HCEC 1CT (cell line): ENCODE data around the gene MTR.

Source experiments
- DNase-seq: peaks from one replicate; pipeline ENCODE4 v3.0.0-alpha.2; 2017

Gene MTR

GRCh38 chr1:236785477-236785876 lies 9.6 kb upstream of the MTR start:
- no peak for DNase-seq

- DNase-seq = no peak
Measured at GRCh38 chr1:236786453-236786852, 8.6 kb upstream of the MTR start.

- no peak for DNase-seq
Measured at GRCh38 chr1:236794585-236795034, 482 bp upstream of the MTR start.

DNA sequence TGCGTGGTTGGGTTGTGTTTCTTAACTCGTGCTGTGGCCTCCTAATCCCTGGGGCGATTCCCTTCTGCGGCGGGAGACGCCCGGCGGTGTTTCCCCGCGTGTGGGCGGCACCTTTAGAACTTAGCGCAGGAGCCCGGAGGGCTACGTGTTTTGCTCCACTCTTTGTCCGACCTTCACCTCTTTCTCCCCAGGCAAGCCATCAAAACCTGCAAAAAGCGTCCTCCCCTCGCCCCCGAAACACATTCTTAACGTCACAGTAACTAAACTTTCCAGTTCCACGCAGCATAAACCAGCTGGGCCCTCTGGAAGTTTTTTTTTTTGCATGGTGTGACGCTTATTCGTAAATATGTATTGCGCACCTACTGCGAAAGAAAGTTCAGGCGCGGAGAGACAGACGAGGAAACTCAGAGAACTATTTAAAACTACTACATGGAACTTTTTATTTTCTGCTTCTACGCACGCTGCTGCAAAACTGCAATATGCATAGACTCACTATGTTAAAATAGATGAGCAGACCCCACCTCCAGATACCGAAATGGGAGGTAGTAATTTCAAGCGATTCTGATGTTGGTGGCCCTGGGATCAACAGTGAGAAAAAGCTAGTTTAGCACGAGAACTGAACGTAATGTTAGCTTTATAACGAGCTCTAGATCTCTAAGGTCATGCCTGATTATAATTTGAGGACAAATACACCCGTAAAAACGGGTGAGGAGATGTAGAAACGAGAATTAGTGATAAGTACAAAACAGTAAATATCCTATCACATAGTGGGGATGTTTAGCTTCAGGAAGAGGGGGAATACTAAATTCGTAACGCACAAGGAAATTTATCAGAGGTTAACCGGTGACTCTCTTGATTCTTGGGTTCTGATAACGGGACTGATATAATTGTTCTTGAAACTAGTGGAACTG lies 920 bp downstream of the MTR start:
- DNase-seq = peak; percentile 42

DNA sequence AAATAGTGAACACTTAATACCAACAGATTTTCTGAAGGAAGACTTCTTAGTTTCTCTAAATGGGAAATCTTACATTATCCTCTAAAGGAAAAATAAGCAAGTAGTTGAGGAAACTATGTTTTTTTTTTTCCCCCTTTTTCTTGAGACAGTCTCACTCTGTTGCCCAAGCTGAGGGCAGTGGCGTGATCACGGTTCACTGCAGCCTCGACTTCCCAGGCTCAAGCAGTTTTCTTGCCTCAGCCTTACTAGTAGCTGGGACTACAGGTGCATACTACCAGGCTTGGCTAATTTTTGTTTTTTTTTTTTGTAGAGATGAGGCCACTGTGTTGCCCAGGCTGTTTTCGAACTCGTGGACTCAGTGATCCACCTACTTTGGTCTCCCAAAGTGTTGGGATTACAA lies 3.9 kb downstream of the MTR start:
- no peak for DNase-seq

DNA sequence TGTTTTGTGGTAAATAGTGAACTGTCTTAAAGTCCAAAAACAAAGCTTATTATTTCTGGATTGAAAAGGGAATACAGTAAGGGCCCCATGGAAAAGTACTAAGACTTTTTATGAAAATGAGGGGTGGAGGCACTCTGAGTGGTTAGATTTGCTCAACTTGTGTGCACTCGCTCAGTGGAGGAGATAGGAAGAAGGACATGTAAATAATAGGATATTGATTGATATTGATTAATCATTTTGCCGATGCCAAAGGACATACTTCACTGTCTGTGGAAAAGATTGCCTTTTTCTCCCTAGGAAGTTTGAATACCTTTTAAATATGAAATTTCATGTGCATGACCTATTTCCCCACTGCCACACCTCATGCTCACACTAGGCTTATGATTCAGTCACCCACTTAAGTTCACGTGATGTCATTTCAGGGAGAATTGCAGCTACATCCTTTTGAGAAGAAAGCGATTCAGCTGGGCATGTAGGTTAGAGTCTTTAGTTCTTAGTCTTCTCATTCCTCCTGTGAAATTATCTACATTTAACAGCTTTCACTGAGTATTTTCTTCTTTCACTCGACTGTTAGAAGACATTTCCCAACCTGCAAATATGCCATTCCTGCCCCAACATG lies 5.0 kb downstream of the MTR start:
- no peak for DNase-seq

DNA sequence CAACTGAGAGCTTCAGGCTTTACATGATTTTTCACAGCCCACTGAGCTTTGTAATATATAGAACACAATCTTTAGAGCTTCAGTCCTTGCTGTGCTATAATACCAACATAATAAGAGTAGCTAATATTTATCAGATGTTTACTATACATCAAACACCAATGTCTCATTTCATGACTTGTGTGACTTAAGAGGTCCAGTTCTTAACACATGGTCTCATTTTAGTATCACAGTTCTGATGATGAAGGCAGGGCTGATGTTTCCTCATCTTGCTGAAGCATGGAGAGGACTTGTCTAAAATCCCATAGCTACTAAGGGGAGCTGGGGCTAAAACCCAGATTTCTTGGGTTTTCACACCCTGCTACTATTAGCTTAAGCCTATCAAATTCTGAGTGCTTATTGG lies 5.5 kb downstream of the MTR start:
- no peak for DNase-seq

DNA sequence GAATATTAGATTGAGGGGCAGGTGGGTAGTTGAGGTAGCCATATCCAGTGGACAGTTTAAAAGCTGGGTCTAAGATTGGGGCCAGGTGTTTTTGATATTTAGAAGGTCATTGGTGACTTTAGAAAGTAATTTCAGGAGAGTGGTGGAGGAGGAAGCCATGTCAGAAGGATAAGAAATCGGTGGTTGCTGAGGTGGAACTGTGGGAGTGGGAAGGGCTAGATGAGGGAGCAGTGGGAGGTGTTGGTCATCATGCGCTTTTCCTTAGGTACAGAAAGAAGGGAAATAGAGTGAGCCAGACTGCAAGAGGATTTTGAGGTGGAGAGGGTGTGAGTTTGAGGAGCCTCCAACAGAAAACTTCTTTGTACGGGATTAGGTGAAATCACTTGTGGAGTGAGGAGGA lies 7.2 kb downstream of the MTR start:
- DNase-seq = no peak

DNA sequence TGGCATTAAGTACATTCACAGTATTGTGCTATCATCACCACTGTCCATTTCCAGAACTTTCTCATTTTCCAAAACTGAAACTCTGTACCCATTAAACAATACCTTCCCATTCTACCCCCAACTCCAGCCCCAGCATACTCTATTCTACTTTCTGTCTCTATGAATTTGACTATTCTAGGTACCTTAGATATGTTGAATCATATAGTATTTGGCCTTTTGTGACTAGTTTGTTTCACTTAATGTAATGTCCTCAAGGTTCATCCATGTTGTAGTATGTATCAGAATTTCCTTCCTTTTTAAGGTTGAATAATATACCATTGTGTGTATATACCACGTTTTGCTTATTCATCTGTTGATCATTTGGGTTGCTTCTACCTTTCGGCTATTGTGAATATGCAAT lies 11.5 kb downstream of the MTR start:
- no peak for DNase-seq

GRCh38 chr1:236808005-236808404 lies 12.9 kb downstream of the MTR start:
- DNase-seq = no peak

- no peak for DNase-seq
Measured at GRCh38 chr1:236808564-236809130, 13.6 kb downstream of the MTR start.

DNA sequence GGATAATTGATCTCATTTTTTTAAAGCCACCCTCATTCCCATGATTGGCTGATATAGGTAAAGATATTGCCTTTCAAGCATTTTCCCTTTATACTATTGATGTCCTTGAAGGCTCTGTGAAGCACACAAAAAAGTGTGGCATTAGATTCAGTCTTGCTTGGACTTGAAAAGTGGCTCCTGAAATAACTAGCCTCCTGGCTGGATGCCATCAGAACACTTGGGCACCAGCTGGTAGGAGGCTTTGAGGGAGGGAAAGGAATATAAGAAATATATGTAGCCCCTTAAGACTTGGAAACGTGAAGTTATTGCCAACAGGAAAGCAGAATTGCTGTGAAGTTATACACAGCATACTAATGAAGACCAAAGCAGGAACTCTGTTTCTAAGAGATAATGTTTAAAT lies 14.1 kb downstream of the MTR start:
- DNase-seq = no peak

- DNase-seq = peak; percentile 12
Measured at GRCh38 chr1:236810018-236810417, 14.9 kb downstream of the MTR start.

- DNase-seq = no peak
Measured at GRCh38 chr1:236812334-236813030, 17.4 kb downstream of the MTR start.

- no peak for DNase-seq
Measured at GRCh38 chr1:236815941-236816340, 20.8 kb downstream of the MTR start.

DNA sequence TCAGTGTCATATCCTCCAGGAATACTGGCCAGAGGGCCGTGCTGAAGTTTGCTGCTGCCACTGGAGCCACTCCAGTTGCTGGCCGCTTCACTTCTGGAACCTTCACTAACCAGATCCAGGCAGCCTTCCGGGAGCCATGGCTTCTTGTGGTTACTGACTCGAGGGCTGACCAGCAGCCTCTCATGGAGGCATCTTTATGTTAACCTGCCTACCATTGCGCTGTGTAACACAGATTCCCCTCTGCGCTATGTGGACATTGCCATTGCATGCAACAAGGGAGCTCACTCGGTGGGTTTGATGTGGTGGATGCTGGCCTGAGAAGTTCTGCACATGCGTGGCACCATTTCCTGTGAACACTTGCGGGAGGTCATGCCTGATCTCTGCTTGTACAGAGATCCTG lies 24.8 kb downstream of the MTR start:
- DNase-seq = no peak

- no peak for DNase-seq
Measured at GRCh38 chr1:236821091-236821627, 26.1 kb downstream of the MTR start.

- DNase-seq = no peak
Measured at GRCh38 chr1:236823559-236823958, 28.5 kb downstream of the MTR start.

DNA sequence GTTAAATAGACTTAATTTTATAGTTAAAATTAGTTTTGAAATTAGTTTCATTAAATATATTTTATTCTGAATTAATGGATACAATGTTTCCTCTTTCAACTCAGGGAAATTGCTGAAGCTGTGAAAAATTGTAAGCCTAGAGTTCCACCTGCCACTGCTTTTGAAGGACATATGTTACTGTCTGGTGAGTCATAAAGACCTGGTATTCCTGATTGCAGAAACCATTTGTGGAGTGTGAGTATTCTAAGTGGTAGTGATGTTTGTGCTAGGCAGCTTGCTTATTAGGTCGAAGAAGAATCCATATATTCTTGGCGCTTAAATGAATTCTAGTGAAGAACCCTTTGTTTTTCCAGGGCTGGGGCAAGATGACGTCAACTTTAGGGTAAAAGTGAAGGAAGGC lies 34.0 kb downstream of the MTR start:
- no peak for DNase-seq

DNA sequence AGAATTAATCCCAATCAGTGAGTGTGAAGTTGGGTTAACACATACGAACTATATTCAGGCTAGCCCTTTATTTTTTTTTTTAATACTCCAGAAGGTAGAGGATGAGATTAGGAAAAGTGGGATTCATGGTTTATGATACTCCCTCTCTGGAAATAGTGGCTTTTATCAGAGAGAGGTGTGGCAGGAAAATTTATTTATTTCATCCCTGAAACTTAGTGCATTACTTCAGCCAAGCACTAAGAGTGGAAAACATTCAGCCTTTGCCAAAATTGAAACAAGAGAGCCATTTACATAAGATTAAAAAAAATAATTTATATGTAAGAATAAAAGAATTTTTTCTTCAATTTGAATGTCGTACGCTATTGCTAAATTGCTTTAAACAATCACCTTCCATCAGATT lies 35.0 kb downstream of the MTR start:
- DNase-seq = no peak

DNA sequence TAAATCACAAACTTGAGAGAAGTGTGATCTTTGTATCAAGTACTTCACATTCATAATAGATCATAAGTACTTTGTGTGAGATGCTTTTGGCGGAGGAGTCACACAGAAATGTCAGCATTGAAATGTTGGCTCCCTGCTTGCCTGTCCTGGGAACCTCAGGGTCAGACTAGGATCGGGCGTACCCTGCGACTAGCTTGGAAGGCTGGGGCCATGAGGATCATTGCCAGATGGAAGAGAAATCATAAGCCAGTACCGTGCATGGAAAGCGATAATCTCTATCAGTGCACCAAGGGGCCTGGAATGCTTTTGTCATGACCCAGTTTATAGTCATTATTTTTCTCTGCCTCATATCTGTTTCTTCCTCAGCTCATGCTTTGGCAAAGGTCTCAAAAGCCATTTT lies 35.5 kb downstream of the MTR start:
- no peak for DNase-seq

DNA sequence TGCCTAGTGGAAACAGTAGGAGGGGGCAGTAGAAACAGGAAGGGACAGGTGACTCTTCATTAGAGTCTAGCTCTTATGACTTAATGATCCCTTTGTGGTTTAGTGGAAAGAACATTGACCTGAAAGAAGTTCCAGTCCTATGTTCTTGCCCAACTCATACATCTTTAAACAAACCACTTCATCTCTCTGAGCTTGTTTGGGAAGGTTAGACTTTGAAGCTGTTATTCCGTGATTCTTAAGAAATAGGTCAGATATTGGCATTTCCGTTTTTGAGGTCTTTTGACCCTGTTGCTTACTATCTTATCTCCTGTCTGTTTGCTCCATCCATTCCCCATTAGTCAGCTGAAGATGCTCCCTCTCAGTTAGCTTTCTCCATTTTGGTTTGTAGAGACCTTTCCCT lies 38.5 kb downstream of the MTR start:
- no peak for DNase-seq

DNA sequence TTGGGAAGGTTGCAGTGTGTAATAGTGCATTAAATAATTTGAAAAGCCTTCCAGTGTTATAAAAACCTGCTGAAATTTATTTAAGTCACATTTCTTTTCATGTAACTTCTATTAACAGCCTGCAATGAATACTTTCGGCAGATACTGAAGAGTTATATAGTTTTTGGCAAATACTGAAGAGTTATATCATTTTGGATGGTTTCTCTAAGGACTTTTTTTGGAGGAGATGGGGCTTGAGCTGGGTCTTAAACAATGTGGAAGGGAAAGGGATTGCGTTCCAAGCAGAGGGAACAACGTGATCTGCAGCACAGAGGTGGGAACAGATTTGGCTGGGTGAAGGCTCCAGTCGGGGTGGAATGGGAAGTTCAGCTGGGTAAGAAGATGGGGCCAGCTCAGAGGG lies 39.8 kb downstream of the MTR start:
- DNase-seq = no peak
